KMS-11 (cell line): Measurements from ENCODE around the gene FAM89A.
A peak's percentile ranks its signal among the peaks of the same experiment; 100 is the strongest.

Experiments used
- H2AFZ ChIP-seq: fragments of 200-600 bp; sonication (generic); 2 replicates; pipeline ENCODE4 v1.6.1; 2016; ENCODE audit warnings: antibody characterized with exemption, mixed run types, low read depth
- H3K27ac ChIP-seq: fragments of 200-600 bp; sonication (generic); 2 replicates; pipeline ENCODE4 v1.6.1; 2016; ENCODE audit warnings: mild to moderate bottlenecking, mixed run types
- H3K27me3 ChIP-seq: fragments of 200-600 bp; sonication (generic); 2 replicates; pipeline ENCODE4 v1.6.1; 2017; ENCODE audit warnings: mild to moderate bottlenecking, low read depth, mixed run types, moderate library complexity; ENCODE audit not compliant: insufficient read depth
- H3K36me3 ChIP-seq: fragments of 200-600 bp; sonication (generic); 2 replicates; pipeline ENCODE4 v1.6.1; 2017; ENCODE audit warnings: mild to moderate bottlenecking, mixed run types; ENCODE audit not compliant: insufficient read depth
- H3K4me1 ChIP-seq: fragments of 200-600 bp; sonication (generic); 2 replicates; pipeline ENCODE4 v1.6.1; 2016; ENCODE audit warnings: mild to moderate bottlenecking, low read depth, mixed run types; ENCODE audit not compliant: poor library complexity, severe bottlenecking
- H3K4me2 ChIP-seq: fragments of 200-600 bp; sonication (generic); 2 replicates; pipeline ENCODE4 v1.7.0; 2016; ENCODE audit warnings: mild to moderate bottlenecking, mixed run types
- H3K4me3 ChIP-seq: fragments of 200-600 bp; sonication (generic); IDR thresholded peaks from 2 replicates; pipeline ENCODE4 v1.6.1; 2017; ENCODE audit warnings: low read depth, low read length, mixed read lengths; ENCODE audit not compliant: insufficient read depth
- H3K79me2 ChIP-seq: fragments of 200-600 bp; sonication (generic); 2 replicates; pipeline ENCODE4 v1.6.1; 2016; ENCODE audit warnings: low read depth, mixed run types; ENCODE audit not compliant: insufficient read depth
- H3K9ac ChIP-seq: fragments of 200-600 bp; sonication (generic); 2 replicates; pipeline ENCODE4 v1.6.1; 2016; ENCODE audit warnings: mild to moderate bottlenecking, mixed run types
- H4K20me1 ChIP-seq: fragments of 200-600 bp; sonication (generic); 2 replicates; pipeline ENCODE4 v1.6.1; 2016; ENCODE audit warnings: mild to moderate bottlenecking, mixed run types; ENCODE audit not compliant: insufficient read depth
- CTCF ChIP-seq: fragments of 200-600 bp; sonication (generic); conservative IDR thresholded peaks from 2 replicates; pipeline ENCODE4 v1.6.1; 2017; ENCODE audit warnings: low read depth, mild to moderate bottlenecking, antibody characterized with exemption, low read length, moderate library complexity, mixed read lengths

Gene FAM89A

GRCh38 chr1:230983811-230984210, 56.2 kb downstream of the FAM89A start:
- Histone ChIP-seq H3K4me3 (no peak overlapping the region), H3K4me1 (peaks cover 8% of the 10 kb centered on the region), H4K20me1 (no peaks in the 10 kb centered on the region), H2AFZ (no peak overlapping the region), H3K4me2 (no peak overlapping the region), H3K9ac (no peak overlapping the region), H3K79me2 (peaks cover 13% of the 10 kb centered on the region), H3K27me3 (no peaks in the 10 kb centered on the region), H3K27ac (no peak overlapping the region), H3K36me3 (no peaks in the 10 kb centered on the region)
- TF ChIP-seq CTCF = no peak

- Histone ChIP-seq H3K4me2 (no peak overlapping the region), H3K79me2 (peaks cover 17% of the 10 kb centered on the region), H3K9ac (no peak overlapping the region), H3K4me1 (peaks cover 8% of the 10 kb centered on the region), H3K27ac (no peak overlapping the region), H2AFZ (no peak overlapping the region), H3K27me3 (no peaks in the 10 kb centered on the region), H3K4me3 (no peak overlapping the region), H4K20me1 (no peaks in the 10 kb centered on the region), H3K36me3 (no peaks in the 10 kb centered on the region)
- TF ChIP-seq CTCF = no peak
Measured at GRCh38 chr1:230982696-230983095, 57.4 kb downstream of the FAM89A start.

- Histone ChIP-seq H2AFZ (peak overlapping the region; percentile 59; the same call in 1 of the 2 replicates), H3K36me3 (no peaks in the 10 kb centered on the region), H3K27me3 (no peaks in the 10 kb centered on the region), H3K4me2 (peak overlapping the region; percentile 79), H3K9ac (peak overlapping the region; percentile 61; the same call in 1 of the 2 replicates), H3K4me3 (no peak overlapping the region), H4K20me1 (no peaks in the 10 kb centered on the region), H3K4me1 (peaks cover 23% of the 10 kb centered on the region), H3K27ac (no peak overlapping the region), H3K79me2 (peaks cover 32% of the 10 kb centered on the region)
- no peak for TF ChIP-seq CTCF
Measured at GRCh38 chr1:230979952-230980351, 60.1 kb downstream of the FAM89A start.

GRCh38 chr1:230979389-230979716, 60.7 kb downstream of the FAM89A start:
- H3K27me3 ChIP-seq = no peaks in the 10 kb centered on the region
- peaks cover 35% of the 10 kb centered on the region for H3K79me2 ChIP-seq
- peak overlapping the region; percentile 59 for H2AFZ ChIP-seq
- no peak for TF ChIP-seq CTCF
- no peaks in the 10 kb centered on the region for H3K36me3 ChIP-seq
- peak overlapping the region; percentile 94 for H3K4me3 ChIP-seq
- peak overlapping the region; percentile 50 for H3K27ac ChIP-seq
- peak overlapping the region; percentile 79 for H3K4me2 ChIP-seq
- H3K9ac ChIP-seq = peak overlapping the region; percentile 61
- H4K20me1 ChIP-seq = no peaks in the 10 kb centered on the region
- H3K4me1 ChIP-seq = peaks cover 23% of the 10 kb centered on the region
